HL-60 (cell line): ENCODE results near the gene AKAP13.

ENCODE experiments used
- CTCF ChIP-seq: IDR thresholded peaks from one replicate; pipeline ENCODE4 v1.5.1; 2011; ENCODE audit warnings: low read length, control low read depth, inconsistent platforms; ENCODE audit not compliant: insufficient read depth
- GABPA ChIP-seq: IDR thresholded peaks from 2 replicates; pipeline ENCODE4 v1.6.1; 2012; ENCODE audit warnings: low read depth
- POLR2AphosphoS5 ChIP-seq: IDR thresholded peaks from 2 replicates; pipeline ENCODE4 v1.6.1; 2012; ENCODE audit warnings: low read depth

GRCh38 chr15:85379403-85380131, 836 bp upstream of the AKAP13 start:
- no peak for TF ChIP-seq GABPA
- no peak for TF ChIP-seq CTCF
- TF ChIP-seq POLR2AphosphoS5: no peak
